Kidney capillary endothelial cell (primary cell): ENCODE measurements around the gene GAL3ST3.
"Not testable (repeated sequence)": the region's sequence is repeated elsewhere in the genome, so short reads cannot be mapped to it uniquely, and the experiment has no call there.

Experiments
- DNase-seq: peaks from one replicate; pipeline ENCODE4 v3.0.0-alpha.2; 2018; ENCODE audit warnings: low spot score

Gene GAL3ST3

DNA sequence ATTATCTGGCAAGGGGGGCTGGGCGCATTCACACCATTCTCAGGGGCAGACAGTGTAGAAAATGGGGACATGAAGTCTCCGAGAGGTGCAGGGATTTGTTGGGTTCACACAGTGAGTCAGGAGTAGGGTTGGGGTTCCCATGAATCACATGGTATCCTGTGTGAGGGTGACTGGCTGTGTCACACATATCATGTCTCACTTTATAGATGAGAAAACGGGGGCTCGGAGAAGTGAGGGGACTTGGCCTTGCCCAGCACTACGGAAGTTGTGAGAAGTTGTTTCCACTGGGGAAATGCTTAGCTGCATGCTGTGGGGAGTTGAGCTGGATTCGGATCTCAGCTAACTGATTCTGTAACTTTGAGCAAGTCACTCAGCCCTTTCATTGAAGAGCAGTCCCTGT, 4.2 kb downstream of the GAL3ST3 start:
- DNase-seq = no peak

- no peak for DNase-seq
Observed at GRCh38 chr11:66042996-66043906, 5.7 kb downstream of the GAL3ST3 start.

GRCh38 chr11:66042227-66042995, 6.5 kb downstream of the GAL3ST3 start:
- DNase-seq = no peak

GRCh38 chr11:66039765-66040164, 9.2 kb downstream of the GAL3ST3 start:
- DNase-seq = no peak

GRCh38 chr11:66037327-66037726, 11.6 kb downstream of the GAL3ST3 start:
- no peak for DNase-seq

- no peak for DNase-seq
Observed at GRCh38 chr11:66036334-66036710, 12.6 kb downstream of the GAL3ST3 start.

DNA sequence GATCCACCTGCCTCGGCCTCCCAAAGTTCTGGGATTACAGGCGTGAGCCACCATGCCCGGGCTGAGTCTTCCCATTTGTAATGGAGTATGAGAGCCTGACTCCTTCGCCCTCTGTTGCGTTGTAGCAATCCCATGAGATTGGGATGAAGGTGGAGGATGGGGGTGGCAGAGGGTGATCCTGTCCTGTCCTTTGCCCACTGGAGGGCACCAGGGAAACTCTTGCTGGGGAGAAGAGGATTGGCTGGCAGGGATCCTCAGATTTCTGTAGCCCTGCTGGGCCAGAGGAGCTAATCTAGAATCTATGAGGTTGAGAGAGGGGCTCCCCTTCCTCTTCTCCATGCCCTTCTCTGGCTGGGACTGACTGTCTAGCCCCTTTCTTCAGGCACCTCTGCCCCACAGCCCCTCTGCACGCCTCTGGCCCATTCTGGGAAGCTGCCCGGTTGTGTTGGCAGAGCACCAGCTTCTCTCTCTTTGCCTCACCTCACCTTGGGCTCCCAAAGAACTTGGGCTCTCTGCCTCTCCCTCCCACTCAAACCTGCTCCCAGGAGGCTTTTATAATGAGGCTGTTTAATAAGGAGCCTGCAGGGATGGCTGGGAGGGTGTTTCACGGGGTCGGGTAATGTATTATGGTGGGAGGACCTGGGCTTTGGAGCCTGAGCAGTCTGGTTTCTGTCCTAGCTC, 13.2 kb downstream of the GAL3ST3 start:
- no peak for DNase-seq

DNA sequence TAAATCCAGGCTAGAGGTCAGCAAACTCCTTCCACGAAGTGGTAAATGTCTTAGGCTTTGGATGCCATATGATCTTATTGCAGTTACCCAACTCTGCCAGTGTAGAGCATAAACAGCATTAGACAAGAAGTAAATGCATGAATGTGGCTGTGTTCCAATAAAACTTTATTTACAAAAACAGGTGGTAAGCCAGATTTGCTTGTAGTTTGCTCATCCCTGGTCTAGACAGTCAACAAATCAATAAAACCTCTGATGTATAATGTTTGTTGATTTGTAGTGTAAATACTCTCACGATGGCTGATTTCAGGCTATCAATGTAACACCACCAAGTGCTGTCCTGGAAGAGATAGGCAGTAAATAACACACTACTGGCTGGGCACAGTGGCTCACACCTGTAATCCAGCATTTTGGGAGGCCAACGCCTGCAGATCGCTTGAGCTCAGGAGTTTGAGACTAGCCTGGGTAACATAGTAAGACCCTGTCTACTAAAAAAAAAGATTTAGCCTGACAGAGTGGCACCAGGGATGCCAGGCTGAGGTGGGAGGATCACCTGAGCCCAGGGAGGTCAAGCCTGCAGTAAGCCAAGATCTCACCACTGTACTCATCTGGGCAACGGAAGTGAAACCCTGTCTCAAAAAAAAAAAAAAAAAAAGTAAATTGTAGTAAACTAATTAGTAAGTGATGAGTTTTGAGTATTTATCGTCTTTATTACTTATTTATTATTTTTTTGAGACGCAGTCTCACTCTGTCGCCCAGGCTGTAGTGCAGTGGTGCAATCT, 15.8 kb downstream of the GAL3ST3 start:
- DNase-seq = no peak

- DNase-seq = no peak
Observed at GRCh38 chr11:66026017-66026529, 22.9 kb downstream of the GAL3ST3 start, which contains the start of gene CATSPER1. TSS of gene CATSPER1 (minus strand) at chr11:66026479. CDS start at chr11:66026379, 100 bp downstream.

DNA sequence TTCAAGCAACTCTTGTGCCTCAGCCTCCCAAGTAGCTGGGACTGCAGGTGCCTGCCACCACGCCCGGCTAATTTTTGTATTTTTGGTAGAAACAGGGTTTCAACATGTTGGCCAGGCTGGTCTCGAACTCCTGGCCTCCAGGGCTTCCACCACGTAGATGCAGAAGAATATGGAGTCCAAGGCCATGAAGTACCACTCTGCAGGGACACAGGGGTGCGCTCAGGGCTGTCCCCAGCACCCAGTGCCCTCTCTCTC, 25.8 kb downstream of the GAL3ST3 start:
- not testable (repeated sequence) for DNase-seq

GRCh38 chr11:66022401-66023185, 26.4 kb downstream of the GAL3ST3 start:
- DNase-seq = peak; percentile 68

DNA sequence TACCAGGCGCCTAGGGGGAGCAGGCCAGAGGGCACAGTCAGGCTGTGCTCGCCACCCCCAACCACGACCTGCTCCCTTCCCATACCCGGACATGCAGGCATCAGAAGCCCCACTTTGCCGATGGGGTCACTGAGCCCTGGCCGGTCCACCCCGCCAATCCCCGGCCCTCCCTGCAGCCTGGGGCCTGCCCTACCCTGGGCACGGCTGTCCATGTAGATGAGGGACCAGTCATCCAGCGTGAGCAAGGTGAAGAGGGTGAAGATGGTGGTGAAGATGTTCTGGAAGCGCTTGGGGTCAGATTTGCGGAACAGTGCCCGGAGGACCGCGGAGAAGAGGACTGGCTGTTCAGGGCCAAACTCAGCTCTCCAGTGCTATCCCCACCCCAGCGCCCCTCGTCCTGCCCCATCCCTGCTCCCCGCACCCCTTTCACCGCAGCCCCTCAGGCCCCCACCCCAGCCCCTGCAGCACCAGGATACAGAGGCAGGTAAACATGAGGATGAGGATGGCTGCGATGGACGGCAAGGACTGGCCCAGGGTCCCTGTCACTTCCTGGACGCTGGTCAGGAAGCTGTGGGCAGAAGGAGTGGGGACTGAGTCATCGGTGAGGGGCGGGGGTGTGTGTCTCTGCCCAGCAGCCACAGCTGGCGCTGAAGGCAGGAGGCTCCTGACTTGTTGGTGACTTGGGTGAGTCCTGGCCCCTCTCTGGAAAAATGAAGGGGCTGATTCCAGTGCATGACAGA, 28.2 kb downstream of the GAL3ST3 start:
- DNase-seq = peak; percentile 89

GRCh38 chr11:66020212-66020611, 28.7 kb downstream of the GAL3ST3 start:
- no peak for DNase-seq

DNA sequence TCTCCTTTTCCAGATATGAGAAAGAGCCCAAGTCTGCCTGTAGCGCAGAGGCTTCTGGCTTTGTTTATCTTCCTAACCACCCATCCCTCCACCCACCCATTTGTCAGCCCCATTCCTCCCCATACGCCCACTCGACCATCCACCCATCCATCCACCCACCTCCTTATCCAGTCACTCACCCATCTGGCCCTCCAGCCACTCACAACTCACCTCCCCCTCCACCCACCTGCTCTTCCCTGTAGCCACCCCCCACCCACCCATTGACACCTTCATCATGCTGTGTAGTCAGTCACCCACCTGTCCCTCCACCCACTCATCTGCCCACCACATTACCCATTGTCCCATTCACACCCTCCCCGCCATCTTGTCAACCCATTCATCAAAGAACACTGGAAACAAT, 31.6 kb downstream of the GAL3ST3 start:
- DNase-seq = no peak

DNA sequence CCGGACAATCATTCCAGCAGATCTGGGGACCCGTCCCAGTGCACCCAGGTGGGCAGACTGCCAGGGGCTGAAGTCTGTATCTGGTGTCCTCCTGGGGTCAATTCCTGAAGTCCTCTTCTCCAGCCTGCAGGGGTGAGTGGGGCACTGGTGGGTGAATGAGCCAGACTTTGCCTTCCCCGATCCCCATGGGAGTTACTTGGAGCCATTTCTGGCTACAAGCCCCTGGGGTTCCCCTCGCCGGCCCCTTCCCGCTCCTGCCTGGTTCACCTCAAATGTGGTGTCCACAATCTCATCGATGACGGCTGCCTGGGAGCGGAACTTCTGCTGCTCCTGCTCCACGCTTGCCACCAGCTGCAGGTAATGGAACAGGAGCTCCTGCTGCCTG, 32.2 kb downstream of the GAL3ST3 start:
- no peak for DNase-seq

GRCh38 chr11:66015936-66016792, 32.8 kb downstream of the GAL3ST3 start:
- DNase-seq = no peak

DNA sequence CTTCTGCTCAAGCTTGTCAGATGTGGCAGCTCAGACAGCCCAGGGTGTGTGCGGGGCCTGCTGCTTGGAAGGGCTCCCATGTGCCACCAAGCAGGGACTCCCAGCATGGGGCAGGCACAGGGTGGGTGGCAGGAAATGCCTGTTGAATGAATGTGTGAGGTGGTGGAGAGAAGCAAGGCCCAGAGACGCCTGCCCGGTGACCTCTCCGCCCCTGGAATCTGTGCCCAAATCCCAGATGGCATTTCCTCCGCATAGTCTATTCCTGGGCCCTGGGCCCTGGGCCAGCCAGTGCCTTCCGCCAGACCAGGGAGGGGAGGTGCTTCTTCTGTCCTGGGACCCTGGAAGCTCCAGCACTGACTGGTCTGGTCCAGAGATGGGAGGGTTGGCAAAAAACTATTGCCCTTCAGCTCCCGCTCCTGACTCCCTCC, 33.5 kb downstream of the GAL3ST3 start:
- peak; percentile 84 for DNase-seq

DNA sequence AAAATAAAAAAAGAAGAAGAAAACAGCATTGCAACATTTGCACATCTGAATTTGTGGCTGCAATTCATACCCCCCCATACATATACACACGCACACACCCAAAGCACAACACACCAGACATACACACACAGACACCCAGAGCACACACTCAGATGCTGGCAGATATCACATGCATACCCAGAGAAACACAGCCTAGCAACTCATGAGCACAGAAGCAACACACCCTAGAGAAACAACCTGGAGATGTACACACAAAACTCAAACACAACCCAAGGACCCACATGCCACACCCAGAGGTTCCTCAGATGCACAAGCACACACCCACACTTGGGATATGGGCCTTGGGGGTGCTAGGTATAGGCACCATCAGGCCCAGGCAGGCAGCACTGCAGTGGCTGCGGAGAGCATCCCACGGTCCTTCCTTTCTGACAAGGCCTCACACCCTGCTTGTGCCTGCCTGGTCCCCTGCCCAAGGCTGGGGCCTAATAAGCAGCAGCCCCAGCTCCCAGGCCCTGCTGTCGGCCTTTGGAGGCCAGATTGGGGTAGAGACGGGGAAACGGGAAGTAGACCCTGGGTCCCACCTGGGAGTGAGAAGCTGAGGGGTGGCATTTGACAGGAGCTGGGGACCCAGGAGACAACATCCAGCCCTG, 34.0 kb downstream of the GAL3ST3 start:
- DNase-seq = no peak

DNA sequence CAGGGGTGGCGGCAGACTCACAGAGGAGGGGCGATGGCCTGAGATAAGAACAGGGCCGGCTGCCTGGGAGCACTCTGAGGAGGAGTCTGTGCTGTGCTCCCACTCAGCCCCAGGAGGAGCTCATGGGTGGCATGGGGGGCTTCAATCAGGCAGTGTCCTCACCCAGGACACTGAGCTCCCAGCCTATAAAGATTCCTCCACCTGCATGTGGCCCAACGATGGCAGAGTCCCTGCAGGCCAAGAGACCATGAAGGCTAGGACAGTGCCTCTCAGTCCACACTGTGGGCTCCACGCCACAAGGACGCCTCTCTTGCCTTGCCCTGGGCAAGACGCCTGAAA, 35.2 kb downstream of the GAL3ST3 start:
- no peak for DNase-seq
